Stimulated activated CD4-positive, alpha-beta T cell treated with anti-CD3 and anti-CD28 coated beads, Interleukin-12 subunit alpha, Interleukin-12 subunit beta, amount 100 ng/mL, for 4 hours (primary cell): ENCODE results near the gene C10orf62.

Source experiments
- DNase-seq: peaks from one replicate; pipeline ENCODE4 v3.0.0-alpha.2; 2020

Gene C10orf62

GRCh38 chr10:97587183-97587582 lies 2.3 kb upstream of the C10orf62 start:
- no peak for DNase-seq

- no peak for DNase-seq
These were observed 694 bp downstream of the C10orf62 start for GRCh38 chr10:97590082-97590747.

GRCh38 chr10:97590748-97591495 lies 1.4 kb downstream of the C10orf62 start:
- no peak for DNase-seq

- no peak for DNase-seq
These were observed 3.9 kb downstream of the C10orf62 start for GRCh38 chr10:97593421-97593820.

- no peak for DNase-seq
These were observed 6.9 kb downstream of the C10orf62 start for GRCh38 chr10:97596101-97597082.

- DNase-seq: no peak
These were observed 8.3 kb downstream of the C10orf62 start for GRCh38 chr10:97597778-97598177.

- DNase-seq: no peak
These were observed 9.1 kb downstream of the C10orf62 start for GRCh38 chr10:97598407-97599271.

- DNase-seq: no peak
These were observed 9.7 kb downstream of the C10orf62 start for GRCh38 chr10:97599272-97599619.

GRCh38 chr10:97600616-97601015 lies 11.1 kb downstream of the C10orf62 start:
- no peak for DNase-seq

- no peak for DNase-seq
These were observed 12.0 kb downstream of the C10orf62 start for GRCh38 chr10:97601268-97602215.

GRCh38 chr10:97607095-97607636 lies 17.6 kb downstream of the C10orf62 start:
- DNase-seq: no peak

GRCh38 chr10:97608991-97609561 lies 19.6 kb downstream of the C10orf62 start:
- DNase-seq: no peak

GRCh38 chr10:97611473-97611872 lies 22.0 kb downstream of the C10orf62 start:
- no peak for DNase-seq

- no peak for DNase-seq
These were observed 22.9 kb downstream of the C10orf62 start for GRCh38 chr10:97612386-97612785.

GRCh38 chr10:97618285-97618684 lies 28.8 kb downstream of the C10orf62 start:
- no peak for DNase-seq

- DNase-seq: no peak
These were observed 29.2 kb downstream of the C10orf62 start for GRCh38 chr10:97618733-97619132.

- DNase-seq: no peak
These were observed 33.8 kb downstream of the C10orf62 start for GRCh38 chr10:97623277-97623676.

GRCh38 chr10:97627731-97628130 lies 38.2 kb downstream of the C10orf62 start:
- DNase-seq: no peak

GRCh38 chr10:97628228-97628627 lies 38.7 kb downstream of the C10orf62 start:
- DNase-seq: no peak

- DNase-seq: no peak
These were observed 39.8 kb downstream of the C10orf62 start for GRCh38 chr10:97629289-97629688.

- DNase-seq: no peak
These were observed 41.6 kb downstream of the C10orf62 start for GRCh38 chr10:97631098-97631497.
